NCI-H2227 (cell line): ENCODE measurements around the gene BLOC1S6.

Experiments
- DNase-seq: peaks from one replicate; lab custom pipeline; 2025; ENCODE audit not compliant: unreplicated experiment; lab: John Stamatoyannopoulos, UW

BLOC1S6 gene, protein sequence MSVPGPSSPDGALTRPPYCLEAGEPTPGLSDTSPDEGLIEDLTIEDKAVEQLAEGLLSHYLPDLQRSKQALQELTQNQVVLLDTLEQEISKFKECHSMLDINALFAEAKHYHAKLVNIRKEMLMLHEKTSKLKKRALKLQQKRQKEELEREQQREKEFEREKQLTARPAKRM

DNA sequence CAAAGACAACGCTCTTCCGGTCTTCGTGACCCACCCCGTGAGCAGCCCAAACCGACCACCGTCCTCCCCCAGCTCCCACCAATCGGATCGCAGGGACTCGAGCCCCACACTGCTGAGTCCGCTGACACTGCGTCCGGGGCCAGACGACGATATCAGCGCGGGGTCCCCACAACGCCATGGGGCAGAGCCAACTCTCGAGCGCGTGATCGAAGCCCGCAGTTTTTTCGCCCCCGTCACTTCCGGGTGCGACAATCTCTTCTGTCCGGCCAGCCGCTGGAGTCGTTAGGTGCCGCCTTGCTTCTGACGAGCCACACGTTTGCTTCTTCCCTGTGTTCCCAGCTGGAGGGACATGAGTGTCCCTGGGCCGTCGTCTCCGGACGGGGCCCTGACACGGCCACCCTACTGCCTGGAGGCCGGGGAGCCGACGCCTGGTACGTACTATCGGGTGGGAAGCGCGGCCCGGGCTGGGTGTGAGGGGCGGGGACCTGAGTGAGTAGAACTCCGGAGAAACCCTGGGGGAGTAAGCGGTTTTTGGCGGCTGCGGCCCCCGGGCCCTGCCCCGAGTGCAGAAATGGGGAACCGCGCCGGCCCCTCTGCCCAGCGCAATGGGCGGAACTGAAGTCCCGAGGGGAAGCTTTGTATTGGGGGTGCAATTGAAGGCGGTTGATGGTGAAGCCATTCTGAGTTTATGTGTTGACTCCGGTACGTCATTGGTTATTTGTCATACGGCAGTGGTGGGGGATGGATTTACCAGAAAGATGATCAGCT, at the start of gene BLOC1S6:
BLOC1S6 (plus strand) TSS at position 285 of the 768 bp plus-strand sequence; CDS start at position 350, 65 bp downstream.
- DNase-seq: peak; percentile 94

DNA sequence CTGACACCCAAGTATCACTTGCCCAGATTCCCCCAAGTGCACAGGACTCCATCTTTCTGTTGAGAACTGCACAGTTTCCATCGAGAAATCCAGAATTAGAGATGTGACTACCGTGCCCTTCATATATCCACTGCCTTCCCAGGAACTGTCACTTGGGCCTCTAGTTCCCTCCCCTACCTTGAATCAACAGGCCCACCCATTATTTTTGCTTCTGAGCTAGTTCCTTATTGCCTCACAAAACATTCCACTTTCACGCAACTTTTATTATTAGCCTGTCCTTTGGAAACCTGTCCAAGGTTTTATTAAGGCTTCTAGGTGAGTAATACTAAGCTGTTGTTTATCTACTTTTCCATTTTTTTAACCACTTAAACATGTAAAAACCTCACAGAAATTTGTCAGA, 47.5 kb upstream of the BLOC1S6 start:
- no peak for DNase-seq

DNA sequence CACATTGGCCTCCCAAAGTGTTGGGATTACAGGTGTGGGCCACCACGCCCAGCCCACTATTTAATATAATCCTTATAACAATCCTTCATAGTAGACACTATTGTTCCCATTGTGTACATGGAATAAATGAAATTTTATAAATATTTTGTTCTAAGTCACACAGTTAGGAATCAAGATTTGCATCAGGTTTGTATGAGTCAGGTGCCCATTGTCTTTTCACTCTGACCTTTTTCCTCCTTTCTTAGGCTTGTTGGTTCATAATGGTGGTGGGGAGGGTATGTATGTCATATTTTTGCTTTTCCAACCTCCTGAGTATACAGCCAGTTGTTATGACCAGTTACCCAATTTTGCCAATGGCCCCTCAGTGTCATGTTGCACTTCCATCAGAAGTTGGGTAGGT, 46.6 kb upstream of the BLOC1S6 start:
- DNase-seq: no peak

DNA sequence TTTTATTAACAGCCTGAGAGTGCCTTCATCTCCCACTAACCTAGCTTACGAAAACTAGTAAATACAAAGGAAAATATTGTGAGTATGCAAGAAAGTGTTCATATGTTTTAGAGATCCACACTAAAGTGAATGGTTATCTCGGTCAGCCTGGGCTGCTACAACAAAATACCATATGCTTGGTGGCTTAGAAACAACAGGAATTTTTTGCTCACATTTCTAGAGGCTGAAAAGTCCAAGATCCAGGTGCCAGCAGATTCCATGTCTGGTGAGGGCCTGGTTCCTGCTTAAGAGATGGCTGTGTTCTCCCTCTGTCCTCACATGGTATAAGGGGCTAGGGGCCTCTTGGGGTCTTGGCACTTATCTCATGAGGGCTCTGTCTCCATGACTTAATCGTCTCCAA, 44.1 kb upstream of the BLOC1S6 start:
- DNase-seq: no peak

DNA sequence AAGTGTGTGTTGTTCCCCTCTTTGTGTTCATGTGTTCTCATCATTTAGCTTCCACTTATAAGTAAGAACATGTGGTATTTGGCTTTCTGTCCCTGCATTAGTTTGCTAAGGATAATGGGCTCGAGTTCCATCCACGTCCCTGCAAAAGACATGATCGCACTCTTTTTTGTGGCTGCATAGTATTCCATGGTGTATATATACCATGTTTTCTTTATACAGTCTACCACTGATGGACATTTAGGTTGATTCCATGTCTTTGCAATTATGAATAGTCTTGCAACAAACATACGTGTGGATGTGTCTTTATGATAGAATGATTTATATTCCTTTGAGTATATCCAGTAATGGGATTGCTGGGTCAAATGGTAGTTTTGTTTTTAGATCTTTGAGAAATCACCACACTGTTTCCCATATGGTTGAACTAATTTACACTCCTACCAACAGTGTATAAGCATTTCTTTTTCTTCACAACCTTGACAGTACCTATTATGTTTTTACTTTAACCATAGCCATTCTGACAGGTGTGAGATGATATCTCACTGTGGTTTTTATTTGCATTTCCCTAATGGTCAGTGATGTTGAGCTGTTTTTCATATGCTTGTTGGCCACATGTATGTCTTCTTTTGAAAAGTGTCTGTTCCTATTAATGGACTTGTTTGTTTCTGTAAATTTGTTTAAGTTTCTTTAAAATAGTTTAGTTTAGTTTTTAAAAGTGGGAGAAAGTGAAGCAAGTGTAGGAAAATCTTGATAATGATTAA, 42.7 kb upstream of the BLOC1S6 start:
- no peak for DNase-seq

DNA sequence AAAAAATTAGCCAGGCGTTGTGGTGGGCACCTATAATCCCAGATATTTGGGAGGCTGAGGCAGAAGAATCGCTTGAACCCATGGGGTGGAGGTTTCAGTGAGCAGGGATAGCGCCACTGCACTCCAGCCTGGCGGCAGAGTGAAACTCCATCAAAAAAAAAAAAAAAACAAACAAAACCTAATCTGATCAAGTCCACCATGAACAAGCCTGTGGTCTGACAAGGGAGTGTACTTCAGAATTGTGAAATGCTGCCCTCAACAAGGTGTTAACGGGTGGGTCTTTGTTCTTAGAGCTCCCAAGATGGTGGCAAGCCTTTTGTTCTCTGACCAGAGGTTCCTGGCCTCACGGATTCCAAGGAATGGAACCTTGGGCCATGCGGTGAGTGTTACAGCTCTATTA, 40.4 kb upstream of the BLOC1S6 start:
- DNase-seq: no peak

DNA sequence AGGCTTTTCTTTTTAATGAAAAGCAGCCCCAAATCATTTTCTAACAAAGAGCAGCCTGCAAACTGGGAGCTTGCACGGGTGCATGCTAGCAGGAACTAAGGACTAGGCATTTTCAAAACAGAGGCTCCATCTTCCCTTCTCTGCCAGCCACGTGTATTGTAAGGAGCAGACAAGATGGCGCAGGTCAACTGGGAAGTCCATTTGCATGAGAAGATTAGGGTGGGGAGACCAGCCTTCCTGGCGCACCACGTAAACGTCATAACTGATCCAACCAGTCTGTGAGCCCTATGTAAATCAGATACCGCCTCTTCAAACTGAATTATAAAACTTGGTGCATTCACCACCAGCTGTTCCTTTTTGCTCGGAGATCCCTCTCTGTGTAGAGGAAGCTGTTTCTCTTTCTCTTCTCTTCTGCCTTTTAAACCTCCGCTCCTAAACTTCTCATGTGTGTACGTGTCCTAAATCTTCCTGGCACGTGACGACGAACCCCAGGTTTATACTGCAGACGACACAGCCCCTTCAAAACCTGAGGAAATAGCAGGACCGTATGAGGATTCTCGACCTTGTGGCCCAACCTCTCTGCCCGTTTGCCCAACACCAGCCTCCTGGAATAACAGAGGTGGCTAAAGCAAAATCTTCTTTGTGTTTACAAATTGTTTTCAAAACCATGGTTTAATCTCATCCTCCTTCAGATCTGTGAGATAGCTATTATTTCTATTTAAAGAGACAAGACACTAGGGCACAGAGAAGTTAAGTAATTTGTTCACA, 38.2 kb upstream of the BLOC1S6 start:
- DNase-seq: no peak

DNA sequence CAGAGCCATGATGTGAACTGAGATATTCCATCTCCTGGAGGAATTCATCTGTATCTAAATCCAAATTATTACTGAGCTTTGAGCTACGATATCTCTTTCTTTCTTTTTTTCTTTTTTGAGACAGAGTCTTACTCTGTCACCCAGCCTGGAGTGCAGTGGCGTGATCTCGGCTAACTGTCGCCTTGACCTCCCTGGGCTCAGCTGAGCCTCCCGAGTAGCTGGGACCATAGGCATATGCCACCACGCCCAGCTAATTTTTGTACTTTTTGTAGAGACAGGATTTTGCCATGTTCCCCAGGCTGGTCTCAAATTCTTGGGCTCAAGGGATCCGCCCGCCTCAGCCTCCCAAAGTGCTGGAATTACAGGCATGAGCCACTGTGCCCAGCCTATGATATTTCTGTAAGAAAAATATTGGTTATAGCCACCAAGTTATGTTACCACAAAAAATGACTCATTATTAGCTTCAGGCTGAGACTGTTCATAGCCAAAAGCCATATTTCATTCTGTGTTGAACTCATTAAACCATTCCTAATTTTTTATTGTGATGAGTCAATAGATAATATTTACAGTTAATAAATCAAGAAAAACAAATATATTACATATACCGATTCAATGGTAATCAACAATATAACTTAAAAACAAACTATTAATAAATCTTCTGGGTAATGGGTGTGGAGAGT, 37.5 kb upstream of the BLOC1S6 start:
- DNase-seq: no peak

DNA sequence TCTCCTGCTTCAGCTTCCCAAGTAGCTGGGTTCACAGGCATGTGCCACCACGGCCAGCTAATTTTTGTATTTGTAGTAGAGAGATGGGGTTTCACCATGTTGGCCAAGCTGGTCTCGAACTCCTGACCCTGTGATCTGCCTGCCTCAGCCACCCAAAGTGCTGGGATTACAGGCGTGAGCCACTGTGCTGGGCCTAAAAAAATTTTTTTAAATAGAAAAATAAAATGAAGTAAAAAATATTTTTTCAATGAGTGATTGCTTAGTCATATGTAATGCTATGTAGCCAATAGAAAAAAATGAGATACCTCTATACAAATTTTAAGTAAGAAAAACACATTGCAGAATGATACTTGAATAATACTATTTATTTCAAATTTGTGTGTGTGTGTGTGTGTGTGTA, 36.7 kb upstream of the BLOC1S6 start:
- no peak for DNase-seq

DNA sequence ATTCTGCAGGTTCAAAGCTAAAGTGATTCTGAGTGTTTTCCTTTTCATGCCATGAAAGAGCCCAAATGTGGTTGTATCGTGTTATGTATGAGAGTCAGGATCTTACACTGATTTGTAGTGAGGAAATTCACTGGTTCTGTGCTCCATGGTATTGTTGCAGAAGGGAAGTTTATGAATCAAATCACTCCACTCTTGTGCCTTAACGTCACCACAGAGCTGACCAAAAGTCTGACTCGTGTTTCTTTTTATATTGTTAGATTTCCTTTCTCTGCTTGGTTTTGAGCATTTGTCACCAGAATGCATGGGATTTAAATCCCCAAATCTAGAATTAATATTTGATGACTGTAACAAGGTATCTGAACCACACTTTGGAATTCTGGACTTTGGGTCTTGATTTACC, 35.5 kb upstream of the BLOC1S6 start:
- DNase-seq: no peak

DNA sequence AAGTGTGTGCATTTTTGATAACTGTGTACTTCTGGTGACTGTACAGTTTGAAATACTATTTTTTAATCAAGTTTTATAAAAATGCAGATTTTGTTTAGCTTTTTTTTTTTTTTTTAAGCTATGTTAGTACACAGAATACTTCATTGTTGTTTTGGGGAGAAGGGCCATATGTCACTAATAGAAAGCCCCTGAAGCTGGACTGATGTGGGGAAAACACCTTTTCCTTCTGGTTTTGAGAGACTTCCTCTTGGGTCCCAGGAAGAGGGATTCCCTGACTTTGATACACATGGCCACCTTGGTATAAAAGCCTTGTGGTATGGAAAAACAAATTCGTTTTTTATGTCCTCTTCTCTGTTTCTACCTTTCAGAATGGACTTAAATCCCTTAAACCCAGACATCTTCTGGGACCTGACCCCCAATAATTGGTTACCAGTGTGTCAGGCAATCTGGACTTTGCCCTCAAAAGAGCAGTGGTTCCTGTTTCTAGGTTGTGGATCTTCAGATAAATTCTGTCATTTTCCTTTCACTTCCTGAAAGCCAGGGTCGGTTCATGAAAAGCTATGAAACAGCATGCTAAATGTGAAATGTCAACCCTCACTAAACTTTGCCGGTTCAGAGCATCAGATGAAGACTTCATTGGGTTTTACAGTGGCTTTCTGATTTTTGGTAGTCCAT, 31.1 kb upstream of the BLOC1S6 start:
- DNase-seq: no peak

DNA sequence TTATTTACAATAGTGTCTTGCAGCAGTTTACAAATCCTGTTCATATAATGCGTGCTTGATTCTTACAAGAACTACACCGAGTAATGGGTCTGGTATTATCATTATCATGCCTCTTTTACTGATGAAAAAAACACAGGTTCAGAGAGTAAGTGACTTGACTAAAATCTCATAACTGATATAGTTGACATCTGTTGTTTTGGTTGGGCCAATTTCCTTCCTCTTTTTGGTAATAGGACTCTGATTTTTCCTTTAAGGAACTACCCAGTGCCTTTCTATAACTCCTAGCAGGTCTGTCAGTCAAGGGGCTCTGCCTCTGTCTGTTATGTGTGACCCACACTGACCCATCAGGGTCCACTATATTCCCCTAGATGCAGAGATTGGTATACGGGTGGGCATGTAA, 14.6 kb upstream of the BLOC1S6 start:
- no peak for DNase-seq

DNA sequence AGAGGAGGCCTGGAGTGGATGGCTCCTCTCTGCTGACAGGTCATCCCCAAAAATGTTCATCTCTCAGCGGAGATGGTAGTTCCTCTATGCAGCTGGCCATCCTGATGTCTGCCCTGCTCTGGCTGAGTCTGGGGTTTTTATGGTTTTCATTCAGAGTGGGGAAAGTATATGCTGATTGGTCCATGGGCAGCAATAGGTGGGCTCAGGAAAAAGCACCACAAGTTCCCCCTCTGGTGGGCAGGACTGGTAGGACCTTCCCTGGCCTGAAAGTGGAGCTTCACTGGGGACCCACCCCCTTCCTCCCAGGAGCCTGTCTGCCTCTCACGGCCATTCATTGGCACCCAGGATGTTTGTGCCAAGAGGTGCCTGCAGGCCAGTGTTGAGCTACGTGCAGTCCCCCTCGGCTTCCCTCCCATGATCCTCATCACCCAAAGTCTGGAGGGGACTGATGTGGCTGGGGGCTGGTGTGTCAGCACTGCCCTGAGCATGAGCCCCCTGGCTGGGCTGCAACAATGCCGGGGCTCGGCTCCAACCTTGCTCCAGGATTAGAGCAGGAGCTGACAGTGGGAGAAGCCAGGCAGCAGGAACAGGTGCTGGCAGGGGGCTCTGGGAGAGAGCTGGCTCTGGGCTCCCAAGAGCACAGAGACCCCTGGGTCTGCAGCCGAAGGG, 13.1 kb upstream of the BLOC1S6 start:
- DNase-seq: no peak

DNA sequence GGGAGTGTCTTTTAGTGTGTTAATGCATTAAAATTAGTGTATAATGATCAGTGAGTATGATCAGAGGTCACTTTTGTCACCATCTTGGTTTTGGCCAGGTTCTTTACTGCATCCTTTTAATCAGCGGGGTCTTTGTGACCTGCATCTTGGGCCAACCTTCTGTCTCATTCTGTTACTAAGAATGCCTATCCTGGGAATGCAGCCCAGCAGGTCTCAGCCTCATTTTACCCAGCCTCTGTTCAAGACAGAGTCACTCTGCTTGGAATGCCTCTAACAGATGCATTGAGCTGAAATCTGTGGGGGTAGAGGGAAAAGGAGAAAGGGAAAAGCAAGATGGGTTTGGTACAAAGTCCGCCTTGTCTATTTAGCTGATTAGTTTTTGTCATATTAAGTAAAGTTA, 5.3 kb upstream of the BLOC1S6 start:
- DNase-seq: no peak

DNA sequence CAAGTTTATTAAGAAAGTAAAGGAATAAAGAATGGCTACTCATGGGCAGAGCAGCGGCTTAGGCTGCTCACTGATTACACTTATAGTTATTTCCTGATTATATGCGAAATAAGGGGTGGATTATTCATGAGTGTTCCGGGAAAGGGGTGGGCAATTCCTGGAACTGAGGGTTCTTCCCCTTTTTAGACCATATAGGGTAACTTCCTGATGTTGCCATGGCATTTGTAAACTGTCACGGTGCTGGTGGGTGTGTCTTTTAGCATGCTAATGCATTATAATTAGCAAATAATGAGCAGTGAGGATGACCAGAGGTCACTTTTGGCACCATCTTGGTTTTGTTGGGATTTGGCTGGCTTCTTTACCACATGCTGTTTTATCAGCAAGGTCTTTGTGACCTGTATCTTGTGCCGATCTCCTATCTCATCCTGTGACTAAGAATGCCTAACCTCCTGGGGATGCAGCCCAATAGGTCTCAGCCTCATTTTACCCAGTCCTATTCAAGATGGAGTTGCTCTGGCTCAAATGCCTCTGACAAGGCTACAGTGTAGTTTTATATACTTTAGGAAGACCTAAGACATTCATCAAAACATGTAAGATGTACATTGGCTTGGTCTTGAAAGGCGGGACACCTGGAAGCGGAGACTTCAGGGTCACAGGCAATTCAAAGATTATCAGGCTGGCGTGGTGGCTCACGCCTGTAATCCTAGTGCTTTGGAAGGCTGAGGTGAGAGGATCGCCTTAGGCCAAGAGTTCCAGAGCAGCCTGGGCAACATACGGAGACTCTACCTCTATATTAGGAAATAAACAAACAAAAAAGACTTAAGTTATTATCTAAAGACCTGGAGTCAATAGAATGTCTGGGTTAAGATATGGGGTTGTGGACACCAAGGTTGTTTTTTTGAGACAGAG, 3.2 kb upstream of the BLOC1S6 start:
- no peak for DNase-seq

DNA sequence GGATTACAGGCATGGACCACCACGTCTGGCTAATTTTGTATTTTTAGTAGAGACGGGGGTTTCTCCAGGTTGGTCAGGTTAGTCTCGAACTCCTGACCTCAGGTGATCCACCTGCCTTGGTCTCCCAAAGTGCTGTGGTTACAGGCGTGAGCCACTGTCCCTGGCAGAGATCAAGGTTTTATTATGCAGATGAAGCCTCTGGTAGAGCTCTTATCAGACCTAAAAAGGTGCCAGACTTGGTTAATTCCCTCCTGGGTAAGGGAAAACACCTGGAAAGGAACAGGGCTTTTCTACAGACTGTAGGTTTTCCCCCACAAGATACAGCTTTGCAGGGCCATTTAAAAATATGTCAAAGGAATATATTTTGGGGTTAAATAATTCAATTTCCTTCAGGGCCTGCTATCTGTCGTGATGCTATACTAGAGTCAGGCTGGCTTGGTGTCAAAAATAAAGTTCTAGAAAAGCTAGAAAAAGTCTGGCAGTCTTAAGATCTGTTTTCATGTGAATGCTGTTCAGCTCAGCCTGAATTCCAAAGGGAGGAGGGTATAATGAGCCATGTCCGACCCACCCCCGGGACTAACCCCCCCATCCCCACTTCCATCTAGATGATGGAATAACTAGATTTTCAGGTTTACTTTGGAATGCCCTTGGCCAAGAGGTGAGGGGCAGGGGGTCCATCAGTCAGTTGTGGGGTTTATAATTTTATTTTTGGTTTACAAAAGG, 1.9 kb upstream of the BLOC1S6 start:
- no peak for DNase-seq

DNA sequence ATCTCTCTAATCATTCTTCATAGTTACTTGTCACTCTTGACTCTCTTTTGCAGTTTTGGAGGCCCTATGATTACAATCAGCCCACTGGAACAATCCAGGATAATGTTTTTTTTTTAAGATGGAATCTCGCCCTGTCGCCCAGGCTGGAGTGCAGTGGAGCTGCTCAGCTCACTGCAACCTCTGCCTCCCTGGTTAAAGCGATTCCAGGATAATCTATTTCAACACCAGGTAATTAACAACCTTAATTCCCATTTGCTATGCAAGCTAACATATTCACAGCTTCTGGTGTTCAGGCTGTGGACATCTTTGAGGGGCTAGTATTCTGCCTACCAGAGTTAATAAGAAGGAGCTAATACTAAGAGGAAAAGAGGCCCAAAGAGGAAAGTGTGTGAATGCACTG, 1.1 kb upstream of the BLOC1S6 start:
- peak; percentile 2 for DNase-seq

DNA sequence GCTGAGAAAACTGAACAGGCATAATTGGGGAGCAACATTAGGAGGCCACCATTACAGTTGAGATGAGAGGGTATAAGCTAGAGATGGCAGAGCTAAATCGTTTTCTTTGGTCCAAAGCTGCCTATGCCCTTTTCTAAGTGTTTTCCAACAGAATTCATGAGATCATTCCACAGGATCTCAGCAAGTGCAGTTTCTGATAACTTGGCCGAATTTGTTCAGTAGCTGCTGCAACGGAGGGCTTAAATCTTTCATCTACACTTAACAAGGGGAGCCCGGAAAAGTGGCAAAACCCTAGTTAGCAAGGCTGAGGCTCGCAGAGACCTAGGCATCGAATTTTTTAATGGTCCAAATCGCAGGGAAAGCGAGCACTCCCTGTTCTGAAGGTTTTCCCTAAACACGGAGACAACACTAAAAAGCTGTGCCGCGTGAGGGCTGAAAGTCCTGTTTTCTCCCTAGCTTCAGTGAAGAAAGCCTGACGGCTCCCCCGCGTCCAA, 531 bp upstream of the BLOC1S6 start:
- DNase-seq: peak; percentile 31
